Astrocyte (in vitro differentiated cells and primary cell): Measurements from ENCODE around the gene ZBTB21. TPM values are rescaled to one million over a fixed set of nuclear protein-coding genes. Genes with fewer than 3 reads are reported as not detected.

ENCODE experiments used
- DNase-seq: peaks from one replicate; pipeline ENCODE4 v3.0.0-alpha.2; 2010; ENCODE audit warnings: low read depth
- FAIRE-seq: peaks from 2 replicates; lab custom pipeline; 2011; peaks lifted over from hg19 to GRCh38; lab: Jason Lieb, UNC
- H2AFZ ChIP-seq: 2 replicates; pipeline ENCODE4 v1.6.0; 2012; ENCODE audit warnings: low read depth, low read length, inconsistent platforms
- H3K27ac ChIP-seq: 2 replicates; pipeline ENCODE4 v1.5.1; 2011; ENCODE audit warnings: low read depth, low read length, inconsistent platforms
- H3K27me3 ChIP-seq: 2 replicates; pipeline ENCODE4 v1.6.0; 2011; ENCODE audit warnings: low read length, inconsistent platforms; ENCODE audit not compliant: insufficient read depth
- H3K36me3 ChIP-seq: 2 replicates; pipeline ENCODE4 v1.5.1; 2011; ENCODE audit warnings: low read length, inconsistent platforms; ENCODE audit not compliant: insufficient read depth
- H3K4me1 ChIP-seq: 2 replicates; pipeline ENCODE4 v1.5.1; 2011; ENCODE audit warnings: low read length, inconsistent platforms; ENCODE audit not compliant: insufficient read depth
- H3K4me2 ChIP-seq: 2 replicates; pipeline ENCODE4 v1.6.0; 2012; ENCODE audit warnings: low read length, inconsistent platforms
- H3K4me3 ChIP-seq: 2 replicates; pipeline ENCODE4 v1.5.1; 2011; ENCODE audit warnings: low read depth, mild to moderate bottlenecking, low read length, inconsistent platforms; ENCODE audit not compliant: insufficient read depth
- H3K79me2 ChIP-seq: 2 replicates; pipeline ENCODE4 v1.6.0; 2012; ENCODE audit warnings: mild to moderate bottlenecking, low read length, inconsistent platforms; ENCODE audit not compliant: insufficient read depth
- H3K9ac ChIP-seq: 2 replicates; pipeline ENCODE4 v1.6.0; 2012; ENCODE audit warnings: mild to moderate bottlenecking, low read length, inconsistent platforms
- H3K9me3 ChIP-seq: 2 replicates; pipeline ENCODE4 v1.5.1; 2012; ENCODE audit warnings: low read depth, mild to moderate bottlenecking, low read length, inconsistent platforms; ENCODE audit not compliant: insufficient read depth
- H4K20me1 ChIP-seq: 2 replicates; pipeline ENCODE4 v1.6.0; 2012; ENCODE audit warnings: low read length, inconsistent platforms; ENCODE audit not compliant: insufficient read depth
- H3K27ac Mint-ChIP-seq: one replicate; pipeline ENCODE4 v1.8.0; 2021; ENCODE audit warnings: mild to moderate bottlenecking, mixed read lengths; ENCODE audit not compliant: unreplicated experiment
- H3K27me3 Mint-ChIP-seq: one replicate; pipeline ENCODE4 v1.8.0; 2021; ENCODE audit warnings: low read depth, mixed read lengths; ENCODE audit not compliant: unreplicated experiment
- H3K36me3 Mint-ChIP-seq: one replicate; pipeline ENCODE4 v1.8.0; 2021; ENCODE audit warnings: low read depth, mixed read lengths; ENCODE audit not compliant: unreplicated experiment
- H3K4me1 Mint-ChIP-seq: one replicate; pipeline ENCODE4 v1.8.0; 2021; ENCODE audit warnings: low read depth, mixed read lengths; ENCODE audit not compliant: unreplicated experiment
- H3K4me3 Mint-ChIP-seq: one replicate; pipeline ENCODE4 v1.8.0; 2021; ENCODE audit warnings: mild to moderate bottlenecking, moderate library complexity, mixed read lengths; ENCODE audit not compliant: unreplicated experiment
- H3K9me3 Mint-ChIP-seq: one replicate; pipeline ENCODE4 v1.8.0; 2021; ENCODE audit warnings: mild to moderate bottlenecking, mixed read lengths; ENCODE audit not compliant: unreplicated experiment
- EZH2 ChIP-seq: IDR thresholded peaks from 2 replicates; pipeline ENCODE4 v1.6.1; 2012; ENCODE audit warnings: mild to moderate bottlenecking, low read length, inconsistent platforms; ENCODE audit not compliant: insufficient read depth
- total RNA-seq: library from RNA; stranded (reverse); gene quantifications from 2 replicates; pipeline ENCODE4 v1.2.1, GENCODE V29; 2021
- TF ChIP-seq, protein P1 (sequence below): IDR thresholded peaks from 2 replicates; pipeline ENCODE4 v1.5.1; 2011; ENCODE audit warnings: low read depth, mild to moderate bottlenecking, inconsistent platforms, low read length, moderate library complexity; ENCODE audit not compliant: insufficient read depth

Gene ZBTB21
- total RNA-seq, 1 donor from 2014 or later, result 20.5 TPM

DNA sequence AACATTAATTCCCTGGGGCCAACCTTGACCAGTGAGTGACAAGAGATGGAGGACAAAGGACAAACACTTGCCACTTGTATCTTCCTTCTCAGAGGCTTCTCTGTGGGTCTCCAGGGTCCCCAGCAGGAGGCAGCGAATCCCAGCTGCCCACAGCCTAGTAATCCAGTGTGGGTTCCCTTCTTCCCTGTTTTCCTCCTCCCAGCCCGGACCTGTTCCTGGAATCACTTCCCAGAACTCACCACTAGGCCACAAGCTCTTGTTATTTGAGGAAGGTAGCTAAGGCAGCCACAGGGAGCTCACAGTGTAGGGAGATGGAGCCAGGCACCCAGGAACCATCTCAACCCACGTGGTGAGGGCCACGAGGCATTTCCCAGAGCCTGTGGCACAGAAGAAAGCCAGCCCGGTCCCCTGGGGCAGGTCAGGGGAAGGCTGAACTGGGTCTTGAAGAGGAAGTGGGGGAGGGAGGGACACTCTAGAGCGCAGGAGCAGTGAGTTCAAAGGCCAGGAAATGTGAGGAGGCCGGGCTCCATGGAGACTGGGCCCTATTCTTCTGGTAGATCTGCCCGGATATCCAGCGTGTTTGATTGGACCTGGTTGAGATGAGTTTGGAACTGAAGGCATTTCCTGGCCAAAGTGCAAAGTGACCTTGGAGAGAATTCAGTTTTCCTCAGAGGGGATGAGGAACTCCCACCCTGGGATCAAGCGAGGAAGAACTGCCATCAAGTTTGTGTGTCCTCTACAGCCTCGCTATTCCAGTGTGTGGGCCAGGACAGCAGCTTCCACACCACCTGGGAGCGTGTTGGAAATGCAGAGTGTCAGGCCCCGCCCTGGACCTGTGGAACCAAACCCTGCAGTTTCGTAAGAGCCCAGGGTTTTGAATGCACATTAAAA is 36.1 kb downstream of the ZBTB21 start:
- H2AFZ ChIP-seq, result no peak overlapping the region
- H3K9me3 Mint-ChIP-seq, result peaks cover 4% of the 10 kb centered on the region
- no peak for DNase-seq

DNA sequence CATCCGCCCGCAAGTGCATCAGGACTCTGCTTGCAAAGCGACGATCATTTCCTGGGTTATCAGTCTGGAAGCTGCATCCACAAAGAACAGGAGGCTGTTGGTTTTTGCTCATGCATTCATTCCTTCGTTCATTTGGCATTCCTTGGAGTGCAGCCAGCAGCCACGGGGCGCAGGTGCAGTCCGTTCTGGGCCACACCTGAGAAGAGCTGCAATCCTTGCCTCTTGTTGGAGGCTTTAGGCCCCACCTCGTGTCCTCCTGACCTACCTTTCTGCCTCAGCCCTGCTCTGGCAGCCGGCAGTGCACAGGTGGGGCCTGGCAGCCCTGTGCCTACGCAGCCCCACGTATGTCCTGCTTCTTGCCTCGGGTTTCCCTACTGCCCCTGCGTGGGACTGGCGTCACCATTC is 36.7 kb downstream of the ZBTB21 start:
- H3K4me2 ChIP-seq, result no peak overlapping the region
- no peaks in the 10 kb centered on the region for H3K4me1 ChIP-seq
- FAIRE-seq (no peak), DNase-seq (no peak)
- no peaks in the 10 kb centered on the region for H3K79me2 ChIP-seq
- TF ChIP-seq, protein P1, sequence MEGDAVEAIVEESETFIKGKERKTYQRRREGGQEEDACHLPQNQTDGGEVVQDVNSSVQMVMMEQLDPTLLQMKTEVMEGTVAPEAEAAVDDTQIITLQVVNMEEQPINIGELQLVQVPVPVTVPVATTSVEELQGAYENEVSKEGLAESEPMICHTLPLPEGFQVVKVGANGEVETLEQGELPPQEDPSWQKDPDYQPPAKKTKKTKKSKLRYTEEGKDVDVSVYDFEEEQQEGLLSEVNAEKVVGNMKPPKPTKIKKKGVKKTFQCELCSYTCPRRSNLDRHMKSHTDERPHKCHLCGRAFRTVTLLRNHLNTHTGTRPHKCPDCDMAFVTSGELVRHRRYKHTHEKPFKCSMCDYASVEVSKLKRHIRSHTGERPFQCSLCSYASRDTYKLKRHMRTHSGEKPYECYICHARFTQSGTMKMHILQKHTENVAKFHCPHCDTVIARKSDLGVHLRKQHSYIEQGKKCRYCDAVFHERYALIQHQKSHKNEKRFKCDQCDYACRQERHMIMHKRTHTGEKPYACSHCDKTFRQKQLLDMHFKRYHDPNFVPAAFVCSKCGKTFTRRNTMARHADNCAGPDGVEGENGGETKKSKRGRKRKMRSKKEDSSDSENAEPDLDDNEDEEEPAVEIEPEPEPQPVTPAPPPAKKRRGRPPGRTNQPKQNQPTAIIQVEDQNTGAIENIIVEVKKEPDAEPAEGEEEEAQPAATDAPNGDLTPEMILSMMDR, result no peak
- TF ChIP-seq EZH2, result no peak
- H3K27ac ChIP-seq, result no peak overlapping the region
- no peaks in the 10 kb centered on the region for H4K20me1 ChIP-seq
- Mint-ChIP-seq H3K27ac (no peak overlapping the region), H3K9me3 (peaks cover 4% of the 10 kb centered on the region), H3K4me3 (no peak overlapping the region), H3K27me3 (peaks cover 7% of the 10 kb centered on the region), H3K36me3 (no peaks in the 10 kb centered on the region), H3K4me1 (no peaks in the 10 kb centered on the region)
- H3K9ac ChIP-seq, result no peak overlapping the region
- H3K9me3 ChIP-seq, result no peaks in the 10 kb centered on the region
- no peaks in the 10 kb centered on the region for H3K36me3 ChIP-seq
- H3K4me3 ChIP-seq, result no peak overlapping the region
- peaks cover 3% of the 10 kb centered on the region for H3K27me3 ChIP-seq
- H2AFZ ChIP-seq, result no peak overlapping the region

More for the DNA sequence above, 36.1 kb downstream of the ZBTB21 start:
- H3K27ac ChIP-seq, result no peak overlapping the region
- no peaks in the 10 kb centered on the region for H3K79me2 ChIP-seq
- no peaks in the 10 kb centered on the region for H3K36me3 Mint-ChIP-seq
- no peak overlapping the region for H3K4me3 ChIP-seq
- H3K9me3 ChIP-seq, result no peaks in the 10 kb centered on the region
- no peaks in the 10 kb centered on the region for H3K4me1 Mint-ChIP-seq
- H3K9ac ChIP-seq, result no peak overlapping the region
- no peaks in the 10 kb centered on the region for H4K20me1 ChIP-seq
- no peak overlapping the region for H3K27ac Mint-ChIP-seq
- no peak overlapping the region for H3K4me2 ChIP-seq
- no peaks in the 10 kb centered on the region for H3K4me1 ChIP-seq
- peaks cover 2% of the 10 kb centered on the region for H3K27me3 ChIP-seq
- TF ChIP-seq, protein P1, result no peak
- no peak for TF ChIP-seq EZH2
- peaks cover 5% of the 10 kb centered on the region for H3K27me3 Mint-ChIP-seq
- no peak for FAIRE-seq
- no peak overlapping the region for H3K4me3 Mint-ChIP-seq
- no peaks in the 10 kb centered on the region for H3K36me3 ChIP-seq
